ENCODE results near the gene NR1D1.

NR1D1 gene

GRCh38 chr17:40097087-40097486 is 3.3 kb downstream of the NR1D1 start:
- DNase-seq (ENCODE audit: low read depth) = no peak

GRCh38 chr17:40095944-40096791 is 4.2 kb downstream of the NR1D1 start:
- peak; percentile 70 for DNase-seq (ENCODE audit: low read depth)

GRCh38 chr17:40095351-40095943 is 4.9 kb downstream of the NR1D1 start:
- DNase-seq (ENCODE audit: low read depth) = no peak

- no peak for DNase-seq (ENCODE audit: low read depth)
Measured at GRCh38 chr17:40094874-40095273, 5.5 kb downstream of the NR1D1 start.

- no peak for DNase-seq (ENCODE audit: low read depth)
Measured at GRCh38 chr17:40093580-40094201, 6.7 kb downstream of the NR1D1 start.

GRCh38 chr17:40093005-40093579 is 7.3 kb downstream of the NR1D1 start:
- no peak for DNase-seq (ENCODE audit: low read depth)

GRCh38 chr17:40092581-40092980 is 7.8 kb downstream of the NR1D1 start:
- DNase-seq (ENCODE audit: low read depth) = no peak

GRCh38 chr17:40091691-40092397 is 8.5 kb downstream of the NR1D1 start:
- DNase-seq (ENCODE audit: low read depth) = no peak

- no peak for DNase-seq (ENCODE audit: low read depth)
Measured at GRCh38 chr17:40090237-40091119, 9.9 kb downstream of the NR1D1 start.

GRCh38 chr17:40089077-40089895 is 11.1 kb downstream of the NR1D1 start:
- DNase-seq (ENCODE audit: low read depth) = no peak

GRCh38 chr17:40087903-40088718 is 12.3 kb downstream of the NR1D1 start:
- DNase-seq (ENCODE audit: low read depth) = no peak

GRCh38 chr17:40087049-40087794 is 13.2 kb downstream of the NR1D1 start:
- no peak for DNase-seq (ENCODE audit: low read depth)

GRCh38 chr17:40086150-40087044 is 14.0 kb downstream of the NR1D1 start:
- DNase-seq (ENCODE audit: low read depth) = peak; percentile 51

- no peak for DNase-seq (ENCODE audit: low read depth)
Measured at GRCh38 chr17:40084477-40084876, 15.9 kb downstream of the NR1D1 start.

- DNase-seq (ENCODE audit: low read depth) = no peak
Measured at GRCh38 chr17:40079545-40079944, 20.8 kb downstream of the NR1D1 start.

GRCh38 chr17:40076591-40076990 is 23.8 kb downstream of the NR1D1 start:
- no peak for DNase-seq (ENCODE audit: low read depth)

GRCh38 chr17:40075942-40076498 is 24.4 kb downstream of the NR1D1 start:
- DNase-seq (ENCODE audit: low read depth) = no peak

Data from T follicular helper cell (primary cell).